ENCODE data around the gene CD200R1. TPM values are rescaled to one million over a fixed set of nuclear protein-coding genes. Genes with fewer than 3 reads are reported as not detected.

The CD200R1 gene, protein sequence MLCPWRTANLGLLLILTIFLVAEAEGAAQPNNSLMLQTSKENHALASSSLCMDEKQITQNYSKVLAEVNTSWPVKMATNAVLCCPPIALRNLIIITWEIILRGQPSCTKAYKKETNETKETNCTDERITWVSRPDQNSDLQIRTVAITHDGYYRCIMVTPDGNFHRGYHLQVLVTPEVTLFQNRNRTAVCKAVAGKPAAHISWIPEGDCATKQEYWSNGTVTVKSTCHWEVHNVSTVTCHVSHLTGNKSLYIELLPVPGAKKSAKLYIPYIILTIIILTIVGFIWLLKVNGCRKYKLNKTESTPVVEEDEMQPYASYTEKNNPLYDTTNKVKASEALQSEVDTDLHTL
- 0.05 TPM in 1 of 2 replicates, not detected in the other for total RNA-seq

DNA sequence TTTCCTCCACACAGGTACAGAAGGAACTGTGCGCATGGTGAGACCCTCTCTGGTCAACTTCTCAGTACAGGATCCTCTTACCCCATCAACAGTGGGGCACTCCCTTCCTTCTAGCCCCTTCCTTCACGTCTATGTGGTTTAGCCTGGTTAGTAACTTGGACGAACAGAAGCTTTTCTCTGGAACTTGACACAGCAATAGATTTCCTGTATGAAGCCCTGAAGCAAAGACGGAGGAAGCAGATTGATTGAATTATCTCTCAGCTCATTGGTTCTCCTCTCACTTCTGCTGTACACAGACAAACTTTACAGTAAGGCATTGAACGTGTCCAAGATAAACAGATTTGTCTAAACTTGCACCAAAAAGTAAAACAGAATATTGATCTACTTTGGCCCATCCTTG lies at the start of gene CD200R1:
Gene CD200R1 (minus strand): TSS at position 210 of the 400 bp plus-strand sequence. CDS start 246 bp downstream, outside the sequence.

DNA sequence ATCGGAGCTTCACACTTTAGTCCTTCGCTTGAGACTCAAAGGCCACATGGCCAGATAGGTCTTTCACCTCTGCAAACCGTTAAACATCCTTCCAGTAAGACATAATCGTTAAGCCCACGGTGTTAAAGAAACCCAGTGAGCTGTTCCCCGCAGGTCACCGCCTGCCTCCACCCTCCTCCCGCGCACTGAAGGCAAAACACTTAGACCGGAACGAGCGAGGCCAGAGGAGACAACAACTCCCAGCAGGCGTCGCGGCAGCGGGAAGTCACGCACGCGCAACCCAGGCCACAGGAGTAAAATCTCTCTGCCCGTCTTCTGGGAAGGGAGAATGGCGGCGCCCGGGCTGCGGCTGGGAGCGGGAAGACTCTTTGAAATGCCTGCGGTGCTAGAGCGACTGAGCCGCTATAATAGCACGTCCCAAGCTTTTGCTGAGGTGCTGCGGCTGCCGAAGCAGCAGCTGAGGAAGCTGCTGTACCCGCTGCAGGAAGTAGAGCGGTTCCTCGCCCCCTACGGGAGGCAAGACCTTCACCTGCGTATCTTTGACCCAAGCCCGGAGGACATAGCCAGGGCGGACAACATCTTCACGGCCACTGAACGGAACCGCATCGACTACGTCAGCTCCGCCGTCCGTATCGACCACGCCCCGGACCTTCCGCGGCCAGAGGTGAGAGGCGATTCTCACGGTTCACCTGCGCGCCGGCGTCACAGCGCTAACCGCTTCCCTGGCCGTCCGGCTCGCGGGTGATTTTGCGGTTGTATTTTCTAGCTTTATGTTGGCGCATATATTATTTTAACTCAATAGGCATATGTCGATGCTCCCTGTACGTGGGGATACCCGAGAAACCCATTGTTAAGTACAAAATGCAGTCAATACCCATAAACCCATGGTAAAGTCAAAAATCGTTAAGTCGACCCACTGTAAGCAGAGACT lies 16.0 kb upstream of the CD200R1 start, which contains the start of gene GTPBP8:
Gene GTPBP8 (plus strand): TSS at position 313 of the 931 bp plus-strand sequence. CDS start 16 bp downstream, at position 329.

Other genes starting within 250 kb of the CD200R1 start
- not detected in 2 replicates for gene CD200R1L, start 128.2 kb downstream of the CD200R1 start, total RNA-seq
- gene GTPBP8, start 15.9 kb upstream of the CD200R1 start, total RNA-seq, result 34.7 and 41.1 TPM in 2 replicates
- gene BOC, start 236.5 kb upstream of the CD200R1 start, total RNA-seq, result 1.8 and 2.4 TPM in 2 replicates